Liver (tissue), 2 donors: ENCODE results near the gene CACNA1H.

Source experiments
- TF ChIP-seq, protein P1 (sequence below): IDR thresholded peaks from 2 replicates; pipeline ENCODE4 v1.6.1; 2016; ENCODE audit warnings: antibody characterized with exemption
- TF ChIP-seq, protein P2 (sequence below): fragments of 150-350 bp; IDR thresholded peaks from 2 replicates; pipeline ENCODE4 v1.5.1; 2017; ENCODE audit warnings: improper control_type of control experiment, low read depth, low read length; ENCODE audit not compliant: missing input control
- donor health status: healthy.

DNA sequence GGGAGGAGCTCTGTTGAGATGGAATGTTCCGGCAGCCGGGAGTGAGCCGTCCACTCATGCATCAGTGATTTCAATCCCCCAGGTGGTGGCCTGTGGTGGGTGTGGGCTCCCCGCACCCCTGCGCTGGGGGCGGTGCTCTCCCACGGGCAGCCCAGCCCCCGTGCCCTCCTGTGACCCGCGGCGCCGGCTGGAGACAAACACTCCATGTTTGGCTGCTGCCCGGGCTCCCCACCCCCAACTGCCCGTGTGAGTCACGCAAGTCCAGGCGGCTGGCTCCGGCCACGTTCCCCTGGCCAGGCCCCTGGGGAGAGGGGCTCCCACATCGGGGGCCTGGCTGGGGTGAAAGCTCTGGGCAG is 29.4 kb downstream of the CACNA1H start:
- TF ChIP-seq, protein P1, sequence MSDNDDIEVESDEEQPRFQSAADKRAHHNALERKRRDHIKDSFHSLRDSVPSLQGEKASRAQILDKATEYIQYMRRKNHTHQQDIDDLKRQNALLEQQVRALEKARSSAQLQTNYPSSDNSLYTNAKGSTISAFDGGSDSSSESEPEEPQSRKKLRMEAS, result no peak
- TF ChIP-seq, protein P2, sequence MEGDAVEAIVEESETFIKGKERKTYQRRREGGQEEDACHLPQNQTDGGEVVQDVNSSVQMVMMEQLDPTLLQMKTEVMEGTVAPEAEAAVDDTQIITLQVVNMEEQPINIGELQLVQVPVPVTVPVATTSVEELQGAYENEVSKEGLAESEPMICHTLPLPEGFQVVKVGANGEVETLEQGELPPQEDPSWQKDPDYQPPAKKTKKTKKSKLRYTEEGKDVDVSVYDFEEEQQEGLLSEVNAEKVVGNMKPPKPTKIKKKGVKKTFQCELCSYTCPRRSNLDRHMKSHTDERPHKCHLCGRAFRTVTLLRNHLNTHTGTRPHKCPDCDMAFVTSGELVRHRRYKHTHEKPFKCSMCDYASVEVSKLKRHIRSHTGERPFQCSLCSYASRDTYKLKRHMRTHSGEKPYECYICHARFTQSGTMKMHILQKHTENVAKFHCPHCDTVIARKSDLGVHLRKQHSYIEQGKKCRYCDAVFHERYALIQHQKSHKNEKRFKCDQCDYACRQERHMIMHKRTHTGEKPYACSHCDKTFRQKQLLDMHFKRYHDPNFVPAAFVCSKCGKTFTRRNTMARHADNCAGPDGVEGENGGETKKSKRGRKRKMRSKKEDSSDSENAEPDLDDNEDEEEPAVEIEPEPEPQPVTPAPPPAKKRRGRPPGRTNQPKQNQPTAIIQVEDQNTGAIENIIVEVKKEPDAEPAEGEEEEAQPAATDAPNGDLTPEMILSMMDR, result no peak
